Chondrocyte (in vitro differentiated cells): Measurements from ENCODE around the gene CNOT6L. TPM values are rescaled to one million over a fixed set of nuclear protein-coding genes. Genes with fewer than 3 reads are reported as not detected.

Experiments
- DNase-seq: peaks from one replicate; pipeline ENCODE4 v3.0.0; 2021; ENCODE audit warnings: mixed read lengths, low spot score
- H3K27ac Mint-ChIP-seq: one replicate; pipeline ENCODE4 v1.8.0; 2021; ENCODE audit warnings: mild to moderate bottlenecking, moderate library complexity, mixed read lengths; ENCODE audit not compliant: unreplicated experiment
- H3K27me3 Mint-ChIP-seq: 2 replicates; pipeline ENCODE4 v1.8.0; 2021; ENCODE audit warnings: low read depth, mixed read lengths
- H3K36me3 Mint-ChIP-seq: 2 replicates; pipeline ENCODE4 v1.8.0; 2021; ENCODE audit warnings: low read depth, mixed read lengths
- H3K4me1 Mint-ChIP-seq: 2 replicates; pipeline ENCODE4 v1.8.0; 2021; ENCODE audit warnings: low read depth, mild to moderate bottlenecking, mixed read lengths
- H3K4me3 Mint-ChIP-seq: one replicate; pipeline ENCODE4 v1.8.0; 2021; ENCODE audit warnings: mild to moderate bottlenecking, moderate library complexity, mixed read lengths; ENCODE audit not compliant: unreplicated experiment
- H3K9me3 Mint-ChIP-seq: 2 replicates; pipeline ENCODE4 v1.8.0; 2021; ENCODE audit warnings: low read depth, mixed read lengths
- total RNA-seq: library from RNA; stranded (reverse); gene quantifications from 3 replicates; pipeline ENCODE4 v1.2.1, GENCODE V29; 2021
- TF ChIP-seq, protein P1 (sequence below): fragments of 200-600 bp; sonication (generic); IDR thresholded peaks from 2 replicates; pipeline ENCODE4 v1.5.0; 2021; ENCODE audit warnings: antibody characterized with exemption, mild to moderate bottlenecking, moderate library complexity

The CNOT6L gene
- total RNA-seq, 1 donor from 2014 or later = 25.5 TPM

DNA sequence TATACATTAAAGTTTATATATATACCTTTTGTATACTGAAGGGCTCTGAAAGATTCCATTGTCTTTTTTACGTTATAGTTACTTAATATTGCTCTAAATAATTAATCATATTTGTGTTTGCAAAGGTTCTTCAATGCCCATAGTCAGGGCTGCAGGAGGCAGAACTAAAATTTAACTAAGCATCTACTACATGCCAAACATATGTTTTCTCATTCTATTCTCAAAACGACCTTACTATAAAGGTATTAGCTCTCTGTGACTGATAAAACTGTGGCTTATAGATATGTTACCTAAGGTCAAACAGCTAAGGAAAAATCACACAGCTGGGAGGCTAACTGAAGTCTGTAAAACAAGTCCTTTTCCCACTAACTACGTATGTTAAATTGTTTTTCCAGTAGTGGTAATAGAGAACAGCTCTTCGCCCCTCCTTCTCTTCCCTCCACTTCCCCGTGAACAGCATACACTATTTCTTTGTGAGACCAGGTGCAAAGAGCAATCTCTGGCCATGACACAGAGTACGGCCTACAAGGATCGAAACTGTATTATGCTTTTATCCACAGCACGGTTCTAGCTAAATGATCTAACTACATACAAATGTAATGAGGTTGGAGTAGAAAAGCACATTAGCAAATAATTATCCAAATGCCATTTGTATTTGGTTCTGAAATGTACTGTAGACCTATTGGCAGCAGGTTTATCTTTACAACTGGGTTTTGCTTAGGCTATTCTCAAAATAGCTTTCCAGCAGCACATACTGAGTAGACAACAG, 1.7 kb downstream of the CNOT6L start:
- Mint-ChIP-seq H3K27me3 (no peaks in the 10 kb centered on the region), H3K36me3 (peaks cover 2% of the 10 kb centered on the region), H3K4me3 (peak overlapping the region; percentile 82), H3K27ac (peak overlapping the region; percentile 96), H3K4me1 (peaks cover 31% of the 10 kb centered on the region), H3K9me3 (no peaks in the 10 kb centered on the region)
- TF ChIP-seq, protein P1, sequence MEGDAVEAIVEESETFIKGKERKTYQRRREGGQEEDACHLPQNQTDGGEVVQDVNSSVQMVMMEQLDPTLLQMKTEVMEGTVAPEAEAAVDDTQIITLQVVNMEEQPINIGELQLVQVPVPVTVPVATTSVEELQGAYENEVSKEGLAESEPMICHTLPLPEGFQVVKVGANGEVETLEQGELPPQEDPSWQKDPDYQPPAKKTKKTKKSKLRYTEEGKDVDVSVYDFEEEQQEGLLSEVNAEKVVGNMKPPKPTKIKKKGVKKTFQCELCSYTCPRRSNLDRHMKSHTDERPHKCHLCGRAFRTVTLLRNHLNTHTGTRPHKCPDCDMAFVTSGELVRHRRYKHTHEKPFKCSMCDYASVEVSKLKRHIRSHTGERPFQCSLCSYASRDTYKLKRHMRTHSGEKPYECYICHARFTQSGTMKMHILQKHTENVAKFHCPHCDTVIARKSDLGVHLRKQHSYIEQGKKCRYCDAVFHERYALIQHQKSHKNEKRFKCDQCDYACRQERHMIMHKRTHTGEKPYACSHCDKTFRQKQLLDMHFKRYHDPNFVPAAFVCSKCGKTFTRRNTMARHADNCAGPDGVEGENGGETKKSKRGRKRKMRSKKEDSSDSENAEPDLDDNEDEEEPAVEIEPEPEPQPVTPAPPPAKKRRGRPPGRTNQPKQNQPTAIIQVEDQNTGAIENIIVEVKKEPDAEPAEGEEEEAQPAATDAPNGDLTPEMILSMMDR = no peak
- no peak for DNase-seq

DNA sequence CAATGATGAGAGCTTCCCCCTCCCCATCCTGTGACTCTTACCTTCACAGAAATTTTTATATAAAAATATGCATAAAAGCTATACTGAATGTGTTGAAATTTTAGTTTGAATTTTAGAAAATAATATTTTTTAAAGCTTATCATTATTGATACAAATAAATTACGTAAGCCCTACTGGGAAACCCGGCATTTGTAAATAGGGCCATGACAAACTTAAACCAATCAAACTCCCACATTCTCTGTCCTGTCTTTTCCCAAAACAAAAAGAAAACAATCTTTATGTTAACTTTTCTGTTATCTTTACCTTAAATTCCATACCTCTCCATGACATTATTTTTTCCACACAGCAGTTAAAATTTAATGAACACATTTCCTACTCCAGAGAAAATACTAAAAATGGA, 2.6 kb downstream of the CNOT6L start:
- Mint-ChIP-seq H3K36me3 (peaks cover 2% of the 10 kb centered on the region), H3K27ac (no peak overlapping the region), H3K4me3 (no peak overlapping the region)

DNA sequence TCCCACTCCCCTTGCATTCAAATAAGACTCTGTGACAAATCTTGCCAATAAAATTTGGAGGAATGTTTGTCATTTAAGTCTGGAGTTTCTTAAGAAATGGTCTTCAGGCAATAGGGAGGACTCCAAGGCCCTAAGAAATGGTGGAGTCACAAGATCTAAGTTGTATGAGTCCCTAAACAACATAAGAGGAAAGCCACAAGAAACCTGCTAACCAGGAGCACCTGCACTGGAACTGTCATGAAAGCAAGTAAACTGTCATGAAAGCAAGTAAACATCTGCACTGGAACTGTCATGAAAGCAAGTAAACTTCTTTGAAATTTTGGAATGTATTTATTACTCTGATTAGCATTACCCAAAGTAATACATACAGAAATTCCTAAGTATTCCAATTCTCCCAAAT, 3.5 kb downstream of the CNOT6L start:
- Mint-ChIP-seq H3K4me1 (peaks cover 27% of the 10 kb centered on the region), H3K27ac (no peak overlapping the region), H3K4me3 (no peak overlapping the region), H3K36me3 (peaks cover 2% of the 10 kb centered on the region), H3K9me3 (no peaks in the 10 kb centered on the region), H3K27me3 (no peaks in the 10 kb centered on the region)
- no peak for DNase-seq
- TF ChIP-seq, protein P1 = no peak

More for the DNA sequence above, 2.6 kb downstream of the CNOT6L start:
- H3K27me3 Mint-ChIP-seq = no peaks in the 10 kb centered on the region
- peaks cover 31% of the 10 kb centered on the region for H3K4me1 Mint-ChIP-seq
- no peak for DNase-seq
- H3K9me3 Mint-ChIP-seq = no peaks in the 10 kb centered on the region
- TF ChIP-seq, protein P1 = no peak

DNA sequence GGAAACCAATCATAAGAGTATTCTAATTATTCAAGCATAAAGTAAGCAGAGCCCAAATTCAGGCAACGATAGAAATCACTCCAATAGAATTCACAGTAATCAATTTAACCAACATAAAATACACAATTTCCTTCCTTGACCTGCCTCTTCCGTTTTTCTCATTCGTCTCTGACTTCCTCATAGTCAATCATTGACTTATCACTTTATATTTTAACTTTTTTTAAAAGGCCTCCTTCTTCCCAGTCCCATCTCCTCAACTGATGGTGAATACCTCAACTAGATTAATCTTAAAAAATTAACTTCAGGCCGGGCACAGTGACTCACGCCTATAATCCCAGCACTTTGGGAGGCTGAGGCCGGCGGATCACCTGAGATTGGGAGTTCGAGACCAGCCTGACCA, 13.3 kb downstream of the CNOT6L start:
- no peaks in the 10 kb centered on the region for H3K27me3 Mint-ChIP-seq
- peaks cover 36% of the 10 kb centered on the region for H3K4me1 Mint-ChIP-seq
- no peak overlapping the region for H3K4me3 Mint-ChIP-seq
- no peaks in the 10 kb centered on the region for H3K9me3 Mint-ChIP-seq
- H3K27ac Mint-ChIP-seq = no peak overlapping the region
- no peaks in the 10 kb centered on the region for H3K36me3 Mint-ChIP-seq
- TF ChIP-seq, protein P1 = no peak
- no peak for DNase-seq

DNA sequence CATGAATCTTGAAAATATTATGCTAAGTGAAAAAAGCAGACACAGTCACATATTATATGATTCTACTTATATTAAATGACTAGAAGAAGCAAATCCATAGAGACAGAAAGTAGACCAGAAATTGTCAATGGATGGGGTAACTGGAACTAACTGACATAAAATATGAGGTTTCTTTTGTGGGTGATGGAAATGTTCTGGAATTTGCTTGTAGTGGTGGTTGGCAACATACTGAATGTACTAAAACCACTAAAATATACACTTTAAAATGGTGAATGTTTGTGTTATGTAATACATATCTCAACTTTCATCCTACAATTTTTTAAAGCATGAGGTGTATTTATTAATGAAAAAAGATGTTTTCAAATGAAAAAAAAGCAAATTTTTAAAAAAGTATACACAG, 14.7 kb downstream of the CNOT6L start:
- H3K27me3 Mint-ChIP-seq = no peaks in the 10 kb centered on the region
- H3K36me3 Mint-ChIP-seq = no peaks in the 10 kb centered on the region
- no peak for DNase-seq
- no peaks in the 10 kb centered on the region for H3K9me3 Mint-ChIP-seq
- peaks cover 36% of the 10 kb centered on the region for H3K4me1 Mint-ChIP-seq
- no peak overlapping the region for H3K4me3 Mint-ChIP-seq
- peak overlapping the region; percentile 17 for H3K27ac Mint-ChIP-seq
- TF ChIP-seq, protein P1 = no peak
